ENCODE measurements around the gene COMT. TPM values are rescaled to one million over a fixed set of nuclear protein-coding genes. Genes with fewer than 3 reads are reported as not detected.

COMT gene
- total and polyA plus RNA-seq, 9 of the 15 experiments (the other 6 are each of a cell fraction or from before 2014, with no cell fraction given): 12.5 to 351 (median 155) TPM

DNA sequence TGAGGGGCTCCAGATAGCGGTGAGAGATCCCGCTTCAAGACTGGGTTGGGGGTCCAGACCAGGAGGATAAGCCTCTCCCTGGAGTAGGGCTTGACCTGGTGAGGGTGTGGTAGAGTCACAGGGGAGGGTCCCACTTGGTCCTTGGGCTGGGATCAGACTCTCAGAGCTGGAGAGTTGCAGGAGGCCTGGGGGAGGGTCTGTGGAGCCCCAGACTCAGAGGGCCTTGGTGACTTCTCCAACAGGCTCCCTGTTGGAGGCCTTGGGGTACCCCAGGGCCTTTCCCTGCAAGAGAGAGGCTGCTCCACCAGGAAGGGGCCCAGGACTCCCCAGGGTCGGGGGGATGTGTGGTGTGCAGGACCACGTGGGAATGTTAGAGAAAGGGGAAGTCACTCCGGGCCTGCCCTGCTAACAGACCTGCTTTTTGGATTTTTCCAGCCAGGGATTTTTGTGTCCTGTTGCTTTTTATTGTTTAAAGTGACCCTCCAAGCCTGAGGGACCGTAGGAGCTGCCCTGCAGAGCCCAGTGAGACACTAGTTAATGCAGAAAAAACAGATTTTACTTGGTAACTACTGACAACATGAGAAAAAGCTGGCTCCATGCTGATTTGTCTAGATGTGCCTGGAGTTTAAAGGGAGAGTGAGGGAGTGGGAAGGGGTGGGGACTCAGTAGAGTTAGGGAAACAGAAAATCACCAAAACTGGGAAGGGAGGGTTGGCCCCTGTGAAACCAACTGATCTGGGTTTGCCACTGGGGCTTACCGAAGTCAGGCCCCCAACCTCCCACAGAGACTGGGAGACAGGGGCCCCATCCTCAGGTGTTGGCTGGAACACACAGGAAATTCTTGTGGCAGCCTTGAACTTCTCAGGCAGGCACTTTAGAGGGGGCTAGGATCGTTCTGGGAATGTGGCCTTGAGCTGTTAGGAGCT lies 847 bp downstream of the COMT start (continued):
- TF ChIP-seq ELF4 (CRISPR knock-in tag; IDR thresholded peaks at IDR 0.05) (peak; percentile 78; the same call in 1 of the 2 replicates), ERF (CRISPR knock-in tag; IDR thresholded peaks at IDR 0.05) (peak; percentile 87), CHD1 (IDR thresholded peaks at IDR 0.05; ENCODE audit: low read length) (peak; percentile 78), TFE3 (CRISPR knock-in tag; IDR thresholded peaks at IDR 0.05) (peak; percentile 35), CXXC5 (CRISPR knock-in tag; IDR thresholded peaks at IDR 0.05) (peak; percentile 34), SMAD4 (CRISPR knock-in tag; conservative IDR thresholded peaks at IDR 0.05) (peak; percentile 62; the same call in 1 of the 2 replicates), TAF7 (tag; IDR thresholded peaks at IDR 0.05) (peak; percentile 35; the same call in 1 of the 2 replicates), DMBX1 (CRISPR knock-in tag; IDR thresholded peaks at IDR 0.05; ENCODE audit: borderline replicate concordance) (peak; percentile 72; the same call in 1 of the 2 replicates), CCAR2 (IDR thresholded peaks at IDR 0.05; ENCODE audit: low read depth, low read length) (0 out of 2 replicates have a peak, but pooled peaks have one; percentile 18), EWSR1 (IDR thresholded peaks at IDR 0.05; ENCODE audit: borderline replicate concordance, low read depth, partially characterized antibody) (no peak), ZNF717 (CRISPR knock-in tag; IDR thresholded peaks at IDR 0.05) (peak; percentile 69; the same call in 1 of the 2 replicates), BRD4 (IDR thresholded peaks at IDR 0.05) (peak; percentile 20), FOXP4 (CRISPR knock-in tag; IDR thresholded peaks at IDR 0.05; ENCODE audit: borderline replicate concordance) (no peak), RBM39 (optimal IDR thresholded peaks at IDR 0.05; ENCODE audit: low read depth, low read length) (peak; percentile 83), ZKSCAN8 (CRISPR knock-in tag; IDR thresholded peaks at IDR 0.05) (no peak)
- TF ChIP-seq, protein P1, sequence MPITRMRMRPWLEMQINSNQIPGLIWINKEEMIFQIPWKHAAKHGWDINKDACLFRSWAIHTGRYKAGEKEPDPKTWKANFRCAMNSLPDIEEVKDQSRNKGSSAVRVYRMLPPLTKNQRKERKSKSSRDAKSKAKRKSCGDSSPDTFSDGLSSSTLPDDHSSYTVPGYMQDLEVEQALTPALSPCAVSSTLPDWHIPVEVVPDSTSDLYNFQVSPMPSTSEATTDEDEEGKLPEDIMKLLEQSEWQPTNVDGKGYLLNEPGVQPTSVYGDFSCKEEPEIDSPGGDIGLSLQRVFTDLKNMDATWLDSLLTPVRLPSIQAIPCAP (CRISPR knock-in tag; IDR thresholded peaks at IDR 0.05; ENCODE audit: borderline replicate concordance): no peak
- TF ChIP-seq, protein P2, sequence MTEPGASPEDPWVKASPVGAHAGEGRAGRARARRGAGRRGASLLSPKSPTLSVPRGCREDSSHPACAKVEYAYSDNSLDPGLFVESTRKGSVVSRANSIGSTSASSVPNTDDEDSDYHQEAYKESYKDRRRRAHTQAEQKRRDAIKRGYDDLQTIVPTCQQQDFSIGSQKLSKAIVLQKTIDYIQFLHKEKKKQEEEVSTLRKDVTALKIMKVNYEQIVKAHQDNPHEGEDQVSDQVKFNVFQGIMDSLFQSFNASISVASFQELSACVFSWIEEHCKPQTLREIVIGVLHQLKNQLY (CRISPR knock-in tag; conservative IDR thresholded peaks at IDR 0.05): peak; percentile 14 to 20; a peak in 1 of 4 replicates
- TF ChIP-seq, protein P3, sequence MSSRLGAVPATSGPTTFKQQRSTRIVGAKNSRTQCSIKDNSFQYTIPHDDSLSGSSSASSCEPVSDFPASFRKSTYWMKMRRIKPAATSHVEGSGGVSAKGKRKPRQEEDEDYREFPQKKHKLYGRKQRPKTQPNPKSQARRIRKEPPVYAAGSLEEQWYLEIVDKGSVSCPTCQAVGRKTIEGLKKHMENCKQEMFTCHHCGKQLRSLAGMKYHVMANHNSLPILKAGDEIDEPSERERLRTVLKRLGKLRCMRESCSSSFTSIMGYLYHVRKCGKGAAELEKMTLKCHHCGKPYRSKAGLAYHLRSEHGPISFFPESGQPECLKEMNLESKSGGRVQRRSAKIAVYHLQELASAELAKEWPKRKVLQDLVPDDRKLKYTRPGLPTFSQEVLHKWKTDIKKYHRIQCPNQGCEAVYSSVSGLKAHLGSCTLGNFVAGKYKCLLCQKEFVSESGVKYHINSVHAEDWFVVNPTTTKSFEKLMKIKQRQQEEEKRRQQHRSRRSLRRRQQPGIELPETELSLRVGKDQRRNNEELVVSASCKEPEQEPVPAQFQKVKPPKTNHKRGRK (tag; IDR thresholded peaks at IDR 0.05): peak; percentile 55
- TF ChIP-seq, protein P4, sequence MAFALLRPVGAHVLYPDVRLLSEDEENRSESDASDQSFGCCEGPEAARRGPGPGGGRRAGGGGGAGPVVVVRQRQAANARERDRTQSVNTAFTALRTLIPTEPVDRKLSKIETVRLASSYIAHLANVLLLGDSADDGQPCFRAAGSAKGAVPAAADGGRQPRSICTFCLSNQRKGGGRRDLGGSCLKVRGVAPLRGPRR (CRISPR knock-in tag; IDR thresholded peaks at IDR 0.05): peak; percentile 46; the same call in 1 of the 2 replicates
